K562 (cell line): ENCODE data around the gene ISG20L2. TPM values are rescaled to one million over a fixed set of nuclear protein-coding genes. Genes with fewer than 3 reads are reported as not detected.

Experiments used
- ASH1L ChIP-seq: fragments of 450-650 bp; IDR thresholded peaks from 2 replicates; pipeline ENCODE4 v1.6.1; 2018; ENCODE audit warnings: borderline replicate concordance, mild to moderate bottlenecking, low read depth; ENCODE audit not compliant: partially characterized antibody
- ATF1 ChIP-seq, 2 experiments: fragments of 450-650 bp in 1 of 2; IDR thresholded peaks; 2 replicates each; pipeline ENCODE4 v1.6.1; 2016; ENCODE audit warnings: missing compliant biosample characterization in 1 of 2, missing genetic modification characterization in 1 of 2
- DIDO1 ChIP-seq: fragments of 450-650 bp; IDR thresholded peaks from 2 replicates; pipeline ENCODE4 v1.6.1; 2016; ENCODE audit warnings: low read depth, missing biosample characterization, missing genetic modification characterization
- EGR1 ChIP-seq: fragments of 450-650 bp; conservative IDR thresholded peaks from 2 replicates; pipeline ENCODE4 v1.6.1; 2017; ENCODE audit warnings: mild to moderate bottlenecking
- KDM1A ChIP-seq, 2 experiments: fragments of 450-650 bp; IDR thresholded peaks; 2 replicates each; pipeline ENCODE4 v1.6.1; 2016; ENCODE audit warnings: mild to moderate bottlenecking in 2 of 2
- MIER1 ChIP-seq: fragments of 450-650 bp; IDR thresholded peaks from 2 replicates; pipeline ENCODE4 v1.6.1; 2016; ENCODE audit warnings: antibody characterized with exemption, mild to moderate bottlenecking, low read depth
- NKRF ChIP-seq: fragments of 450-650 bp; IDR thresholded peaks from 2 replicates; pipeline ENCODE4 v1.6.1; 2016; ENCODE audit warnings: borderline replicate concordance
- POLR2A ChIP-seq: fragments of 450-650 bp; conservative IDR thresholded peaks from 2 replicates; pipeline ENCODE4 v1.6.1; 2016
- POLR2H ChIP-seq: IDR thresholded peaks from 2 replicates; pipeline ENCODE4 v1.6.1; 2016; ENCODE audit warnings: missing genetic modification characterization, low read depth, mild to moderate bottlenecking, control low read depth, missing compliant biosample characterization, moderate library complexity
- RCOR1 ChIP-seq, 2 experiments: IDR thresholded peaks; 2 replicates each; pipeline ENCODE4 v1.6.1; 2012; ENCODE audit warnings: low read depth in 2 of 2, low read length in 2 of 2, borderline replicate concordance in 1 of 2, improper control_type of control experiment in 1 of 2
- SMARCB1 ChIP-seq: IDR thresholded peaks from 2 replicates; pipeline ENCODE4 v1.6.1; 2011; ENCODE audit warnings: improper control_type of control experiment, low read depth; ENCODE audit not compliant: insufficient read length
- SMARCC2 ChIP-seq: fragments of 450-650 bp; IDR thresholded peaks from 2 replicates; pipeline ENCODE4 v1.6.1; 2017; ENCODE audit warnings: antibody characterized with exemption, moderate library complexity, mild to moderate bottlenecking, low read depth
- TEAD1 ChIP-seq, 2 experiments: fragments of 450-650 bp in 1 of 2; sonication (generic) in 1 of 2; formaldehyde crosslinking; IDR thresholded peaks; 2 replicates each; pipeline versions ENCODE4 v1.4.0 to v1.8.0; 2020 to 2022; ENCODE audit warnings: mild to moderate bottlenecking in 2 of 2, missing genetic modification reagents in 1 of 2
- TFAP4 ChIP-seq: sonication (generic); formaldehyde crosslinking; IDR thresholded peaks from 2 replicates; pipeline ENCODE4 v1.8.0; 2022; ENCODE audit warnings: missing genetic modification reagents, mild to moderate bottlenecking, moderate library complexity, borderline replicate concordance
- ZFP36 ChIP-seq: fragments of 150-350 bp; IDR thresholded peaks from 2 replicates; pipeline ENCODE4 v1.6.1; 2018; ENCODE audit warnings: low read length, low read depth; ENCODE audit not compliant: partially characterized antibody
- ZKSCAN1 ChIP-seq: fragments of 150-350 bp; IDR thresholded peaks from 2 replicates; pipeline ENCODE4 v1.6.1; 2016; ENCODE audit warnings: low read depth, low read length
- ZNF140 ChIP-seq: fragments of 250-450 bp; sonication (Bioruptor Pico); IDR thresholded peaks from 2 replicates; pipeline ENCODE4 v1.8.0; 2021; ENCODE audit warnings: moderate library complexity, mild to moderate bottlenecking, inconsistent platforms
- ZNF224 ChIP-seq: sonication (generic); formaldehyde crosslinking; IDR thresholded peaks from 2 replicates; pipeline ENCODE4 v1.8.0; 2022; ENCODE audit warnings: mild to moderate bottlenecking, missing genetic modification reagents
- ZNF518B ChIP-seq: fragments of 250-450 bp; sonication (Bioruptor Pico); IDR thresholded peaks from 2 replicates; pipeline ENCODE4 v1.5.0; 2021; ENCODE audit warnings: mild to moderate bottlenecking, moderate library complexity
- polyA plus RNA-seq, 8 experiments: library from polyadenylated mRNA; depleted of rRNA in 4 of 8; stranded (reverse) in 5 of 8; unstranded in 3 of 8; fragments of >200 nt; fragmentation: Nextera tagmentation in 2 of 8; fragmentation: Illumina TruSeq in 1 of 8; extraction: Ambion mirVana in 2 of 8; extraction: Trizol in 1 of 8; gene quantifications; 2 replicates each; pipeline versions ENCODE4 v1.2.1 to v1.2.3, GENCODE V29; 2011 to 2014; ENCODE audit warnings: inconsistent platforms in 1 of 8, missing spikeins in 1 of 8
- total RNA-seq, 7 experiments: library from RNA; depleted of rRNA in 6 of 7; stranded (reverse); fragments of >200 nt in 6 of 7; fragmentation: Illumina TruSeq in 2 of 7; extraction: Trizol in 2 of 7; gene quantifications; 2 replicates each; pipeline versions ENCODE4 v1.2.1 to v1.2.3, GENCODE V29; 2011 to 2021; ENCODE audit warnings: low replicate concordance in 1 of 7

Gene ISG20L2
- total and polyA plus RNA-seq, 9 of the 15 experiments (the other 6 are each of a cell fraction or from before 2014, with no cell fraction given) = 21.3 to 130 (median 50.3) TPM

- no peak for TF ChIP-seq SMARCB1
- TF ChIP-seq TFAP4 (CRISPR knock-in tag) = peak; percentile 30; the same call in 1 of the 2 replicates
- no peak for TF ChIP-seq POLR2A
- TF ChIP-seq ZNF224 (CRISPR knock-in tag) = no peak
- no peak for TF ChIP-seq DIDO1 (tag)
- peak in 1 of 2 experiments; percentile 60; a peak in 2 of 4 replicates for TF ChIP-seq RCOR1 (IDR thresholded peaks at IDR 0.05; ENCODE audit: borderline replicate concordance in 1 of 2, low read depth in 2 of 2, low read length in 2 of 2)
- TF ChIP-seq ATF1 (CRISPR knock-in tag; IDR thresholded peaks at IDR 0.05) = no peak
- TF ChIP-seq ATF1 (tag; IDR thresholded peaks at IDR 0.05) = no peak
- TF ChIP-seq NKRF = no peak
- no peak for TF ChIP-seq ZNF140 (CRISPR knock-in tag)
- peak; percentile 16 to 81; a peak in 1 of 4 replicates for TF ChIP-seq TEAD1 (CRISPR knock-in tag; IDR thresholded peaks at IDR 0.05)
- TF ChIP-seq POLR2H = no peak
- no peak for TF ChIP-seq ZFP36
- peak in 1 of 2 experiments; percentile 40; a peak in 1 of 4 replicates for TF ChIP-seq KDM1A (IDR thresholded peaks at IDR 0.05)
- TF ChIP-seq EGR1 = no peak
- TF ChIP-seq ZKSCAN1 = 0 out of 2 replicates have a peak, but pooled peaks have one; percentile 63
- TF ChIP-seq ASH1L = no peak
- no peak for TF ChIP-seq MIER1
- no peak for TF ChIP-seq ZNF518B (CRISPR knock-in tag)
- TF ChIP-seq SMARCC2 = no peak
These were observed 50.7 kb downstream of the ISG20L2 start (continued) for GRCh38 chr1:156677616-156678596.
